CD4-positive, alpha-beta T cell treated with Interleukin-17A for 1 hour (primary cell): ENCODE results near the gene MGAT4A.

Source experiments
- DNase-seq: peaks from one replicate; pipeline ENCODE4 v3.0.0-alpha.2; 2020

Gene MGAT4A

DNA sequence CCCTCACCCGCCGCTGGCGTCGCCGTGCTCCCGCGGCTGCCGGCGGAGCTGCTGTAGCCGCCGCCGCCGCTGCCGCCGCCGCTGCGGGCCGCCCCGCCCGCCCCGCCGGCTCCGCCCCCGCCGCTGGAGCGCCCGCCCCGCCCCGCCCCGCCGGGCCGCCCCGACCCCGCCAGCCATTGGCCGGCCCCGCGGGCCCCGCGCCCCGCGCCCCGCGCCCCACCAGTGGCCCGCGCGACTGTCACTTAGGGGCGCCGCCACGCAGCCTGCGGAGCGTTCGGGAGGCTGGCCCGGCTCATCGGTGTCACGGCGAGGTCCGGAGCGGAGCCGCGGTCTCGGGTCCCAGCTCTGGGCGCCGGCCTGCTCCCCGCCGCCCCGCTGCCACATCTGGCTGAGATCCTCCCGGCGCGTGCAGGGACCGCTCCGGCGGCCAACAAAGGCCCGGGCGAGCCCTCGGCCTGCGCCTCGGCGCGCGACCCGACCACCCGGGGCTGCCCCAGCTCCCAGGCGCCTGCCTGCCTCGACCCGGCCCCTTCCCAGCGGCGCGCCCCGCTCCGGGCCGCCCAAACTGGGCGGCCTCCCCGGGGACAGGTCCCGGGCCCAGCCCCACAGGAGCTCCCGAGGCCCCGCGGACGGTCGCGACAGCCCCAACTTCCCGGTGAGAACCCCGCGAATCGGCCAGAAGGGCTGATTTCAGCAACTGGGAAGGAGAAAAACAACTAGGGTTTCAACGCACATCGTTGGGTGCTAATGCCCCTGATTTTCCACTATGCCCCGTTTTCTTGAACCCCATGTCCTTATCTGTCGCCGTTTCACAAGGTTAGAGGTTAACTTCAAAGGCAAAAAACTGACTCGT is at the start of gene MGAT4A:
Gene MGAT4A, minus strand, starts transcription at position 92 of the 853 bp plus-strand sequence. CDS start 4,800 bp downstream, outside the sequence.
- DNase-seq, result peak; percentile 83

DNA sequence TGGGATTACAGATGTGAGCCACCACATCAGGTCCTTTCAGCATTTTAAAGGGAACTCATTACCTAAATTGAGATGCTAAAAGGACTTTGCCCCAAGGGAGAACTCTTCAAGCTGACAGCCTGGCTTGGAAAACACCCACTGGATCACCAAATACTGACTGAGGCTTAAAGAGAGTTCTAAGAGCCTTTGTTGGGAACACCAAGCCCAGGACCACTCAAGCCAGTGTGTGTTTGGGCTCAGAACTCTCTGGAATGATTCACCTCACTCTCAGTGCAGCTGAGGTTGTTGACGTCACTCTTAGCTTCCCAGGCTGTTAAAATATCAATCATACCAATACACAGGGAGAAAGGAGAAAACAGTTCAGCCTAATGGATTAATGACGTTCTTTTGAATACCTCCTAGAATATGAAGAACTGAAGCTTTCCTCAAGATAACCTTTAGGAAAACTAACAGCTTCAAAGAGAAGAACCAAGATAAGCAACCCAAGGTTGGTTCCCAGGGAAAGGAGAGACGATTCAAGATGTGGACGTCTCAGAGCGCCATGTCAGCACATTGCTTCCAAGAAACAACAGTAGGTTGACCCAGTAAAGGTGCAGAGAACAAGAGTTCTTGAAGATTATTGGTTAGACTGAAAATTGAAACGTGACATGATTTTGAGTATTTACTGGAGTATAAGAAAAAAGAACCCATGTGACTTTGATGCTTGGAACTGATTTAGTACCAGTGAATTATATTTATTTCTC is 48.0 kb upstream of the MGAT4A start:
- DNase-seq, result no peak

DNA sequence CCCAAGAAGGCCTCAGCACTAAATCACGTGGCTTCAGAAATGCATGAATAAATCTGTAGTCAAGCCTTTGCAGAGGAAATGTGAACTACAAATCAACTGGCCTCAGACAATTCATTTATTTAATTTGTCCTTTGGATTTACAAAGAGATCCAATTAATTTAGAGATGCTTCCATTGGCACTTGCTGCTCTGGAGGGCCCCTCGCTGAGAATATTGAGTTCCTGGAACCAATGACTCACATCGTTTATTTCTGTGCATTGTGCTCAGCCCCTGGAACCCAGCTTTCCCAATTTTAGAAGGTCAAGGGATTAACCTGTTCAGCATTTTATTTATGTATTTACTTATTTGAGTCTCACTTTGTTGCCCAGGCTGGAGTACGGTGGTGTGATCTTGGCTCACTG is 47.2 kb upstream of the MGAT4A start:
- no peak for DNase-seq

DNA sequence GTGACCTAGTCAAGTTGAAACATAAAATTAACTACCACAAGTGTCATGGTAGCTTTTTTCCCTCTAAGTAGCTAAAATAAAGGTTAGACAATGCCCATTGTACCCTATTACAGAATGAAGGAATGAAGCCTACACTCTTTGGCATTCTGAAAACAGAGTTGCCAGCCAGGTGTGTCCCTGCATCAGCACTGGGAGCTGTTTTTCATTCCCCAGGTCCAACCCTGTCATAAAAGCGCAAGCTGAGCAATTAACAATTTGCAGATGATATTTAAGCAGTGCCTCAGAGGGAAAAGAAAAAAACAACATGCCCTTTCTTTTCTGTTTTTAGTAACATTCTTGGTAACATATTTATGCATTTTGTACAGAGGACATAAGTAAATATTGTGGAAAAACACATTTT is 46.8 kb upstream of the MGAT4A start:
- DNase-seq, result no peak

DNA sequence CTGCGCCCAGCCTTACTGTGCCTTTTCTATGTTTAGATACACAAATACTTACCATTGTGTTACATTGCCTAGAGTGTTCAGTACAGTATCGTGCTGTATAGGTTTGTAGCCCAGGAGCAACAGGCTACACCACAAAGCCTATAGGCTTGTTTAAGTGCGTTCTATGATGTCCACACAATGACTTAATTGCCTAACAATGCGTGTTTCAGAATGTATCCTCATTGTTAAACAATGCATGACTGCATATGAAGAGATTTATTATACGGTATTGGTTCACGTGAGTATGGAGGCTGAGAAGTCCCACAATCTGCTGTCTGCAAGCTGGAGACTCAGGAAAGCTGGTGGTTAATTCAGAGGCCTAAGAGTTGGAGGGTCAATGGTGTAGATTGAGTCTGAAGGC is 46.1 kb upstream of the MGAT4A start:
- no peak for DNase-seq

DNA sequence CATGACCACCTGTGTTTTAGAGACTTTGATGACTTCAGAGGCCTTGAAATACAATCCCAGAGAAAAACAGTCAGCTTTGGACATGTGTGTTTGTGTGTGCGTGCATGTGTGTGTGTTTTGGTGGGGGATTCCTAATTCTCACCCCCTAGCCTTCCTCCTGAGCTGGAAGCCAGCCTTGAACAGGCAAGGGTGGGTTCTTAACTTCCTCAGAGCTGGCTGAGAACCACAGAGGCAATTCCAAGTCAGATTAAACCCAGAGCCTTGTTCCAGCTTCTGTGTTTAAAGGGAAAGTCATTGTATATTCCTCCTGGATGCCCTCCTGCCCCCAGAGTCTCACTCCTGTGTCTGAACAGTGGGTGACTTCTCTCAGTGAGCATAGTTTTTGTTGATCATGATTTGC is 45.2 kb upstream of the MGAT4A start:
- DNase-seq, result no peak

DNA sequence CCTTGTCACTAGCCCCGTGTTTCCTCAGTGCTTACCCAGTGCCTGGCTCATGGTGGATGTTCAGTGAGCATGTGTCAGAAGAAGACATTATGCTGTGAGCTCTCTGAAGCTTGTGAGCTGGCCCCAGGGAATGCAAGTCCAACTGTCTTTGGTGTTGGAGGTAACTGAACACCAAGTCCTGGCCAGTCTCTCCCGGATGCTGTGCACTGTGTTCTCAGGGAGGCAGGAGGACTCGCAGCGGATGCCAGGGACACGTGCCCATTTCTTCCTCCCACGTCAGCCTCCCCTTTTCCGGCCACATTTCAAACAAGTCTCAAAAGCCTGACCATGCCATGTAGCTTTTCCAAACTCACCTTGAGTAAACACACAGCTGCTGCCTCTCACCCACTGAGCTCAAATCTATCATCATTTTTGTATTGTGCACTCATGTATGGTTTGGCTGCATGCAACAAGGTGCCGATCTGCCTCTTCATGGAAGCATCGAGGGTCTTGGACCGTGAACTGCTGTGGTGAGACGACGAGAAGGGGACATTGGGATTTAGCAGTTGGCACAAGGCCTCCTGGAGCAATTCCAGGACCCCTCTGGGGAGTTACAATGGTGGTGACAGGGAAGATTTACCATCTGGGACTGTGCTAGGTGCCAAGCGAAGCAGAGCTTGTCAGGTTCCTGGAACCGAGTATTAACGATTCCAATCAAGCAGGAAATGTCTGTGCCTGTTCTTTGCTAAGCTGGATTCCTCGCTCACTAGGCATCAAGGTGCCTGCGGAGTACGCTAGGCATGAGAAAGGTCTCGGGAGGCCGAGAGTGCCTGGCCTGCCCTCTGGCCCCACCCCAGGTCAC is 44.4 kb upstream of the MGAT4A start:
- no peak for DNase-seq

DNA sequence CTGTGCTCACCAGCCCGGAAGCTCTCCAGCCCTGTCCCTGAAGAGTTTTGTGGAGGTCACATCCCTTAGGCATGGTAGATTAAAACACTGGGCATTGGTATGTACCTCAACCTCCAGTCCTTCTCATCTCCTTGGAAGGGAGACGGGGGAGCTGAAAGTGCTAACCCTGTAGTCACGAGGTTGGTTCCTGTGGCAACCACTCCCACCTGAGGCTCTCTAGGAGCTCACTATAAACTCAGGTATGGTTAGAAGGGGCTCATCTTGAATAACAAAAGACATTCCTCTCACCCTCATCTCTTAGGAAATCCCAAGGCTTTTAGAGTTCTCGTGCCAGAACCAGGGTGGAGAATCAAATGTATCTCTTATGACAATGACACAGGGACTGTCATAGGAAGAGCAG is 43.0 kb upstream of the MGAT4A start:
- no peak for DNase-seq

DNA sequence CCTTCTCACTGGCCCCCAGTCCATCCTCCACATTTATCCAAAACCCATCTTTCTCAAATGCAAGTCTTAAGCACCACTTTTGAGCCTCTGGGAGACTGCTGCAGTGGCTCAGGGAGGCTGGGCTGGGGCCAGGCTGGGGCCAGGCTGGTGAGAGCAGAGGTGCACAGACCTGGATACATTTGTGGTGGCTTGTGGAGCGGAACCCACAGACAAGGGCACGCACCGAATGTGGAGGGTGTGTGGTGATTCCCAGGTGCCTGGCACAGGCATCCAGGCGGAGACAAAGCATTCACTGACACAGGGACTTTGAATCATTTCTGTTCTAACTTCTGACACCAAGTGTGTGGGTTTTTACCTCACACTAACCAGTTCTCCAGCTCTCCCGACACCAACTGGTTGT is 42.2 kb upstream of the MGAT4A start:
- DNase-seq, result no peak

DNA sequence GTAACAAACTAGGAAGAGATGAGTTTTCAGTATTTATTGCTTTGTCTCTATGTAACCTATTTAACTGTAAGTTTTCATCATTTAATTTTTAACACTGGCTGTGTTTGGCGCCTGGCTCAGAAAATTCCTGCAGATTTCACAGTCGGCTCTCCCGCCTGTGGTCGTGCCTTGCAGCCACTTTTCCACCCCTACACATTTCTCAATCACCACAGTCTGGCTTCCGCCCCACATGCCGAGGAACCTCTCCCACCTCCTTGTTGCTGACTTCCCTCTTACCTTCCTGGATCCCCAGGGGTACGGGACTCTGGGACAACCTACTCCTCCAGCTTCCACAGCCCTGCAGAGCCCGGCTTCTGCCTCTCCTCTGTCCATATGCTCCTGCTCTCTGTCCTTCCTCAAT is 41.6 kb upstream of the MGAT4A start:
- no peak for DNase-seq

DNA sequence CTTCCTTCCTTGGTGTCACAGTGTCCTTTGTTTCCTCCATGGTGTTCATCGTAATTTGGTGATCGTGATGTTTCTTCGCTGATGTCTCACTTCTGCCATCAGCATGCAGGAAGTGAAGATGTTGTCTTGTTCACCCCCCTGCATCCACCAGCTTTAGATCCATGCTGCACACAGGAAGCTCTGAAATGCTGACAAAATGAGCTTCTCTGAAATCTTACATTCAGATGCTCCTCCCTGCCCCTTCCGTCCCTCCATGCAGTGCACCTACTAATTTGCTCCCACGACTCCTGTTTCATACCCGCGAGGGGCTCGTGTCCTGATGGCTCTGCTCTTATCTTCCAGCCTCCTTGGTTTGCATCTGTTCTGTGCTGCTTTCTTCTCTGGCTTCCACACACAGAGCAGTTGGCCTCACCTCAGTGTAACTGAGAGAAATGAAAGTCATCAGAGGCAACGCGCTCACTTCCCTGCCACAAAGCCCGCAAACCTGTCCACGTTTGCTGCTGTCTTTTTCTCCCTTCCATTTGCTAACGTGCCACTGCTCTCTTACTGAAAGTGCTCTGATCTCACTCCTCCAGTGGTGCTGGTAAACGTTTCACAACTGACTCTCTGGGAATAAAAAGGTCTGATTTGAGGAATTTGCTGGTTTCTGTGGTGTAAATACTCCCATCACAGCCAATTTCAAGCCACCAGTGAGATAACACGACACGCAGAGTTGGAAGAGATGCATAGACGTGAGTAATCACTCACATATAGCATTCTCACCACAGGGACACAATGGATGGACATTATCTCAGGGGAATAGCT is 41.0 kb upstream of the MGAT4A start:
- peak; percentile 82 for DNase-seq

DNA sequence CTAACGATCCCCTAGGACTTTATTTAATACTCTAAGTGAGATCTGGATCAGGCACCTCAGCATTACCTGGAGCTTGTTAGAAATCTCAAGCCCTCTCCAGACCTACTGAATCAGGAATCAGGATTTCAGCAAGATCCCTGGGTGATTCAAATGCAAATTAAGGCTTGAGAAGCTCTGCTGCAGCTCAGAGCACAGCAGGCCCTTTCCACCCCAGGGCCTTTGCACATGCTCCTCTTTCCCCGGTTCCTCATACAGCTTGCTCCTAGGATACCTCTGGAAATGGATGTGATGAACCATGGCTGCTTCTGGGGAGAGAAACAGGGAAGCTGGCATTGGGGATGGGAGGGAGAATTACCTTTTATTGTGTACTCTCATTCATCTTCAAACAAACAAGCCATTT is 40.3 kb upstream of the MGAT4A start:
- DNase-seq, result no peak

DNA sequence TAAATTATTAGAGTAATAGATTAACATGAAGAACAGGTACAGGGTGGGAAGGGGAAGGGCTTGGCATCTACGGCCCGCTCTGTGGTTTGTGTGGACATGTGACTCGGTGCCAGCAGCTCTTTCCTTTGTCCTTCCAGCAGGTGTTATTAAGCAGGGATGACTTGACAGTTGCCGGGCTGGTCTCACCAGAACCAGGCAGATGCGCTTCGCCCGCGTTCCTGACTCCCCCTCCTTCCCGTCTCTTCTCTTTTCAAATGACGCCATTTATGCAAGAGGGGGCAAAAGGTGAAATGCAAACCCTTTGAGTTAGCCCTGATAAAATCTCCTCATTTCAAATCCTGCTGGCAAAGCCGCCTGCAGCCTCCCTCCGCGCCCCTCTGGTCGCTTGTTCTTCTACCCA is 38.9 kb upstream of the MGAT4A start:
- DNase-seq, result peak; percentile 48

DNA sequence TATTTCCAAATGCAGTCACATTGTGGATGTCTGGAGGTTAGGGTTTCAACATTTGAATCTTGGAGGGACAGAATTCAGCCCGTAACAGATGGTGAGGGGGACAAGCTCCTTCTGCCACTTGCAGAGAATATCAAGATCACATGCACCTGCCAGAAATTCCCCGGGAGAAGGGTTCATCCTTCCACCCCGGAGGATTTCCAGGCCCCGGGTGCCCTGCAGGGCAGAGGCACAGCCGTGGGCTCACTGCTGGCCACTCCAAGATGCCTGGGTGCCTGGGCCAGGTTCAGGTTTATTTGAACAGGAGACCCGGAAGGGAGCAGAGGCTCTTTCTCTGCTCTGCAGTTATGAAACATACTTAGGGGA is 38.2 kb upstream of the MGAT4A start:
- no peak for DNase-seq

DNA sequence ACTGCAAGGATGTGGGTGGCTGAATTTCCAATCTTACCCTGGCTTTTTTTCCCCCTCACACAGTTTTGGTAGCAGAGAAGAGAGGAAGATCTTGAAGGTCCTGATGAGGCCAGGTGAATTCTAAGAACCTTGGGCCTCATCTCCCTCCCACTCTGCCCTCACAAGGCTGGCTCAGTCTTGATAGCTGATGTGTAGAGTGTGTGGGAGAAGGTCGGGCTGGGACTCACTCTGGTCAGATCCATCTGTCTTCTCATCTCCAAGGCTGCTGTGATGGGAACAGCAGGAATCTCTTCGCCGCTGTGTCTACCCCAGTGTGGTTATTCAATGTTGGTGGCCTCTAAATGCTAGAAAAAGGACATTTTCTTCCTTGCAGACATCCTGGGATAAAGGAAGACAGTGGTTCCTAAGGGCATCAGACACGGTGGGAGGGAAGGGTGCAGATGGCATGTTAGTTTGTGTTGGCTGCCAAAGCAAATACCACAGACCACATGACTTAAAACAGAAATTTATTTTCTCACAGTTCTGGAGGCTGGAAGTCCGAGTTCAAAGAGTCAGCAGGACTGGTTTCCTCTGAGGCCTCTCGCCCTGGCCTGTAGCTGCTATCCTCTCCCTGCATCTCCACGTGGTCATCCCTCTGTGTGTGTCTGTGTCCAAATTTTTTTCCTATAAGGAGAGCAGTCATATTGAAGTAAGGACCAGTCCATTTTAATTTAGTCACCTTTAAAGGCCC is 37.6 kb upstream of the MGAT4A start:
- DNase-seq, result peak; percentile 38

DNA sequence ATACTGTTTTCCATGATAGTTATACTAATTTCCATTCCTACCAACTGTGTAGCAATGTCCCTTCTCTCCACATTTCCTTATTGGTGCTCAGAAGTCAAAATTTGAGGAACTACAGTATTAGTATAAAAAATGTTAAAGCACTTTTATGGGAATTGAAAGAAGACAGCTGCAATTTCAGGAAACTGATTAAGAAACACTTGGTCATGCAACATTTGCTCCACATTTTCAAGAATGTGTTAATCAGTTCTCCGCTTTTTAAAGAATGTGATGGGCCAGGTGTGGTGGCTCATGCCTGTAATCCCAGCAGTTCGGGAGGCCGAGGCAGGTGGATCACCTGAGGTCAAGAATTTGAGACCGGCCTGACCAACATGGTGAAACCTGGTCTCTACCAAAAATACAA is 33.6 kb upstream of the MGAT4A start:
- no peak for DNase-seq

DNA sequence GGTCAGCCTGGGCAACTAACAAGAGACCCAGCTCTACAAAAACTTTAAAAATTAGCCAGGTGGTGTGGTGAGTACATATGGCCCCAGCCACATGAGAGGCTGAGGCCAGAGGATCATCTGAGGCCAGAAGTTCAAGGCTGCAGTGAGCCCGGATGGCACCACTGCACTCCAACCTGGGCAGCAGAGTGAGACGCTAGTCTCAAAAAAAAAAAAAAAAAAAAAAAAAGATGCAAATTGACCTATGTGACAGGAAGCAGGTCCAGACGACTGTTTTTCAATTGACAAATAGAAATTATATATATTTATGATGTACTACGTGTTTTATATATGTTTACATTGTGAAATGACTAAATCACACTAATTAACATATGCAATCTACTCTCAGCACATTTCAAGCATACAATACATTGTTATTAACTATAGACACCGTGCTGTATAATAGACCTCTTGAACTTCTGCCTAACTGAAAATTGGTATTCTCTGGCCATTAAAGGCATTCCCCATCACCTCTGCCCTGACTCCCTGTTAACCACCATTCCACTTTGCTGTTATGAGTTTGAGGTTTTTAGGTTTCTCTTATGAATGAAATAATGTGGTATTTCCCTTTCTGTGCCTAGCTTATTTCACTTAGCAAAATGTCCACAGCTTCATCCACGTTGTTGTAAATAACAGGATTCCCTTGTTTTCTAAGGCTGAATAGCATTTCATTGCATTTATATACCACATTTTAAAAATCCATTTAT is 32.4 kb upstream of the MGAT4A start:
- no peak for DNase-seq

DNA sequence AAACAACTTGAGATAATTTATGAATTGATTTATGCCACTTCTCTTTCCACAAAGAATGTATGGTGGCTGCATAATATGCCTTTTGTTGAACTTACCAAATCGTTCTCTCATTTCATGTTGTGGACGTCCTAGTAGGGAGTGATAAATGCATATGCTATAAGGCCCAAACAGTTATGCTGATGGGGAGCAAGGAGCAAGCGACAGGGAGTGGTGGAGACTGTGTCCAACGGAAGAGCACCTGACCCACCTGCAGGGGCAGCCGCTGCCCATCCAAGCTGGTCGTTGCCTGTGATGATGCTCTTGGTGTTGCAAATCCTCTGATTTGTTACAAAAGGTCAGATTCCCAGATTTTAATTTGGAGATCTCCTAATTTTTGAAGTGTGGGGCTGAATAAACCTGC is 31.0 kb upstream of the MGAT4A start:
- DNase-seq, result no peak

DNA sequence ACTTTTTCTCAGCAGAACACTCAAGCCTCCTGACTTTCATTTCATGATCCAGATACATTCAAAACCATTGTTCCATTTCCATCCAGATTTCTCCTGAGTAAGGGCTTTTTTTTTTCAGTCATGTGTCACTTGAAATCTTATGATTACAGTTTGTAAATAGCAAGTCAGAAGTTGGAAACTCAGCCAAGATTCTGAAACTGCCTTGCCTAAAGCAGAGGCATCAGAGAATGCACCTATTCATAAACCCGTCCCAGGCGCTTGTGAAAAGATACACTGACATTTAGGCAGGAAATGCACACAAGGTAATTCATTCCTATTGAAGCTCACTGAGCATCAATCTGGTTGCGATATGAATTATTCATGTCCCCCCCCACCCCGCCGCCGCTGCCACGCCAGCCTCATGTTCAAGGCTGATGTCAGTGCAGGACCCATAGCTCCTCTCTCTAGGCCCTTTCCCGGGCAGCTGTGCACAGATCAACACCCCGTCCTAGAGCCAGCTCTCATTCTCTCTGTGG is 30.4 kb upstream of the MGAT4A start:
- DNase-seq, result peak; percentile 49

DNA sequence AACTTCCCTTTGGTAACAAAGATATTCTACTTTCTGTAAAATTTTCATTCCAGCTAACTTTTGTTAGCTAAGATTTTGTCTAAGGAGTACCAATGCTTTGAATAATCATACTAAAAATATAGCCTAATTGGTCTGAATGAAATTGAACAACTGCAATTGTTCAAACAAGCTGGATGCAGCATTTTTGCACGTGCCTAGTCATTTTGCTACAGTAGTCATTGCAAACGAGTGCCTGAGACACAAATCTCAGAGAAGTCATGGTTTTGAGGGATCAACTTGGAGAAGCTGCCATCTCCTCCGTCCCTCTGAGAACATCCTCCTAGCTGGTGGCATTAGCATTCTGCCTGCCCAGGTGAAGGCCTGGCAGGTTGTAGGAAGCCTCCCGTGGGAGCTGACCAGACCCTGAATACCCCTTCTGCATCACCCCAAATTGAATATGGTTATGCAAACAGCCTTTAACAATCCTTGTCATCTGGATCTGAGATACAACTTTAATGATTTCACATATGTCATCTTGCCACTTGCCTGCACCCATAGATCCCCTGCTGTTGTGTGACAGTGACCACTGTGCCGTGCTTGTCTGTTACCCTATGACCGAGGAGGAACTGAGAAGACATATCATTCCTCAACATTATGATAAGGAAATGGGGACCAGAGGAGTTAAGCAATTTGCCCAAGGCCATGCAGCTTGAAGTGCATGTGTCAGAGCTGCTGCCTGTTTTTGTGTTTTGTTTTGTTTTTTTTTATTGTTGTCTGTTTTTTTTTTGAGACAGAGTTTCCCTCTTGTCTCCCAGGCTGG is 29.1 kb upstream of the MGAT4A start:
- DNase-seq, result no peak
